ENCODE data around the gene PKN2.

PKN2 gene

GRCh38 chr1:88791192-88791591 is 107.1 kb downstream of the PKN2 start:
- TF ChIP-seq CTCF (conservative IDR thresholded peaks at IDR 0.05) = no peak

GRCh38 chr1:88799491-88799890 is 115.4 kb downstream of the PKN2 start:
- TF ChIP-seq CTCF (conservative IDR thresholded peaks at IDR 0.05) = no peak
- H3K27ac ChIP-seq = peak overlapping the region; percentile 9; the same call in 1 of the 2 replicates

More at GRCh38 chr1:88791192-88791591, 107.1 kb downstream of the PKN2 start:
- no peak overlapping the region for H3K27ac ChIP-seq

GRCh38 chr1:88800382-88801051 is 116.4 kb downstream of the PKN2 start:
- H3K27ac ChIP-seq = peak overlapping the region; percentile 9; the same call in 1 of the 2 replicates
- TF ChIP-seq CTCF (conservative IDR thresholded peaks at IDR 0.05) = peak; percentile 87

GRCh38 chr1:88801575-88802208 is 117.6 kb downstream of the PKN2 start:
- TF ChIP-seq CTCF (conservative IDR thresholded peaks at IDR 0.05) = no peak
- H3K27ac ChIP-seq = no peak overlapping the region

- no peak for TF ChIP-seq CTCF (conservative IDR thresholded peaks at IDR 0.05)
- no peak overlapping the region for H3K27ac ChIP-seq
Measured at GRCh38 chr1:88802404-88802803, 118.3 kb downstream of the PKN2 start.

- H3K27ac ChIP-seq = no peak overlapping the region
- no peak for TF ChIP-seq CTCF (conservative IDR thresholded peaks at IDR 0.05)
Measured at GRCh38 chr1:88802950-88803349, 118.9 kb downstream of the PKN2 start.

GRCh38 chr1:88803444-88803843 is 119.4 kb downstream of the PKN2 start:
- no peak for TF ChIP-seq CTCF (conservative IDR thresholded peaks at IDR 0.05)
- H3K27ac ChIP-seq = no peak overlapping the region
